CD4-positive, alpha-beta T cell (primary cell): ENCODE results near the gene PDF. TPM values are rescaled to one million over a fixed set of nuclear protein-coding genes. Genes with fewer than 3 reads are reported as not detected.

Source experiments
- ATAC-seq: fragments of 200-7000 bp; cut with Tn5 transposase; one replicate; pipeline ENCODE4 v1.10.0; 2022; ENCODE audit warnings: mild to moderate bottlenecking; ENCODE audit not compliant: poor library complexity
- CTCF ChIA-PET: fragments of 350-600 bp; sonication (Branson Sonifier 250); formaldehyde crosslinking; loops from one replicate; lab custom pipeline; 2021; ENCODE audit warnings: antibody characterized with exemption, inconsistent platforms; lab: Charles Lee
- POLR2A ChIA-PET: fragments of 350-600 bp; sonication (Branson Sonifier 250); formaldehyde crosslinking; loops from one replicate; lab custom pipeline; 2021; ENCODE audit warnings: antibody characterized with exemption, inconsistent platforms; lab: Charles Lee
- DNase-seq, 14 experiments: peaks; one replicate each; pipeline ENCODE4 v3.0.0-alpha.2; 2013 to 2020; ENCODE audit warnings: mixed read lengths in 2 of 14
- H3K27ac ChIP-seq, 2 donors: one replicate each; pipeline versions ENCODE4 v1.5.1 to v1.7.0; 2013; ENCODE audit warnings: low read length in 2 of 2, low read depth in 1 of 2, mild to moderate bottlenecking in 1 of 2
- H3K27me3 ChIP-seq, 2 experiments: 1 replicate in 1 of 2; 2 replicates in 1 of 2; pipeline versions ENCODE4 v1.6.1 to v1.7.0; 2013; ENCODE audit warnings: low read length in 2 of 2, control low read depth in 1 of 2, mild to moderate bottlenecking in 1 of 2, moderate library complexity in 1 of 2; ENCODE audit not compliant: insufficient read depth in 2 of 2, control insufficient read depth in 1 of 2
- H3K36me3 ChIP-seq: one replicate; pipeline ENCODE4 v1.6.1; 2013; ENCODE audit warnings: low read length, control low read depth; ENCODE audit not compliant: insufficient read depth
- H3K4me1 ChIP-seq: one replicate; pipeline ENCODE4 v1.6.1; 2013; ENCODE audit warnings: low read length, control low read depth; ENCODE audit not compliant: insufficient read depth
- H3K4me3 ChIP-seq: one replicate; pipeline ENCODE4 v1.5.1; 2013; ENCODE audit warnings: mild to moderate bottlenecking, low read length, moderate library complexity
- H3K9me3 ChIP-seq, 2 experiments: 1 replicate in 1 of 2; 2 replicates in 1 of 2; pipeline versions ENCODE4 v1.6.1 to v1.7.0; 2013; ENCODE audit warnings: low read length in 2 of 2, mild to moderate bottlenecking in 2 of 2, control low read depth in 1 of 2, moderate library complexity in 1 of 2; ENCODE audit not compliant: control insufficient read depth in 1 of 2, insufficient read depth in 1 of 2
- H3K27ac Mint-ChIP-seq: one replicate; pipeline ENCODE4 v1.8.0; 2020; ENCODE audit warnings: mixed read lengths
- H3K27me3 Mint-ChIP-seq: one replicate; pipeline ENCODE4 v1.8.0; 2021; ENCODE audit warnings: mixed read lengths
- H3K36me3 Mint-ChIP-seq: one replicate; pipeline ENCODE4 v1.8.0; 2021; ENCODE audit warnings: low read depth, mixed read lengths
- H3K4me1 Mint-ChIP-seq: one replicate; pipeline ENCODE4 v1.8.0; 2021; ENCODE audit warnings: low read depth, mixed read lengths
- H3K4me3 Mint-ChIP-seq: one replicate; pipeline ENCODE4 v1.8.0; 2020; ENCODE audit warnings: mild to moderate bottlenecking, mixed read lengths
- H3K9me3 Mint-ChIP-seq: one replicate; pipeline ENCODE4 v1.8.0; 2020; ENCODE audit warnings: mixed read lengths
- CTCF ChIP-seq: fragments of 200-600 bp; IDR thresholded peaks from one replicate; pipeline ENCODE4 v1.8.0; 2022; ENCODE audit warnings: antibody characterized with exemption, mild to moderate bottlenecking
- intact Hi-C, 2 experiments: fragments of 100-400 bp; cut with DNase I in 1 of 2; cut with micrococcal nuclease in 1 of 2; formaldehyde crosslinking; loops; one replicate each; pipeline versions ENCODE4 v1.15.1 to v1.9.0; 2023 to 2025; cut with DNase I, micrococcal nuclease
- total RNA-seq, 174 experiments: library from RNA in 2 of 174; stranded (reverse) in 2 of 174; gene quantifications; one replicate each; pipeline ENCODE4 v1.2.3 and lab custom pipeline; 2021 to 2026

Gene PDF
- total RNA-seq, 2 experiments from 2014 or later: 2.8 to 2.9 TPM

- H3K4me1 Mint-ChIP-seq: peaks cover 5% of the 10 kb centered on the region
Measured at GRCh38 chr16:69285240-69285639, 45.1 kb downstream of the PDF start.

GRCh38 chr16:69283851-69284250 lies 46.5 kb downstream of the PDF start:
- Histone ChIP-seq H3K27me3 (no peaks in the 10 kb centered on the region), H3K36me3 (peaks cover 5% of the 10 kb centered on the region), H3K9me3 (no peaks in the 10 kb centered on the region), H3K4me3 (no peak overlapping the region), H3K27ac (no peak overlapping the region), H3K4me1 (no peaks in the 10 kb centered on the region)
- H3K36me3 Mint-ChIP-seq: peaks cover 17% of the 10 kb centered on the region
- DNase-seq (no peak), ATAC-seq (no peak)
- no peak overlapping the region for H3K4me3 Mint-ChIP-seq
- intact Hi-C loops: no loop called here
- POLR2A ChIA-PET: no interaction called here
- no peaks in the 10 kb centered on the region for H3K27me3 Mint-ChIP-seq
- CTCF ChIA-PET: no interaction called here
- no peak for TF ChIP-seq CTCF
- no peak overlapping the region for H3K27ac Mint-ChIP-seq
- H3K4me1 Mint-ChIP-seq: peaks cover 5% of the 10 kb centered on the region
- no peaks in the 10 kb centered on the region for H3K9me3 Mint-ChIP-seq

More at GRCh38 chr16:69285240-69285639, 45.1 kb downstream of the PDF start:
- Mint-ChIP-seq H3K9me3 (no peaks in the 10 kb centered on the region), H3K36me3 (peaks cover 17% of the 10 kb centered on the region), H3K27me3 (no peaks in the 10 kb centered on the region), H3K4me3 (no peak overlapping the region), H3K27ac (no peak overlapping the region)
- TF ChIP-seq CTCF: no peak
- ATAC-seq: no peak
- Histone ChIP-seq H3K27ac (no peak overlapping the region), H3K36me3 (peaks cover 5% of the 10 kb centered on the region), H3K27me3 (no peaks in the 10 kb centered on the region), H3K4me3 (no peak overlapping the region), H3K4me1 (no peaks in the 10 kb centered on the region), H3K9me3 (no peaks in the 10 kb centered on the region)
- intact Hi-C loops: loop anchor here in 1 of 2 experiments (5.0 kb wide), 1 partner anchor 763 kb away; no protein-coding TSS in a partner anchor
- DNase-seq: no peak
- ChIA-PET POLR2A (no interaction called here), CTCF (interaction anchor here (0.5 to 5.5 kb wide), 3 partner anchors 38 to 135 kb away, joined by 3 to 44 read pairs (median 3); no protein-coding TSS in a partner anchor)

GRCh38 chr16:69277413-69277812 lies 53.0 kb downstream of the PDF start:
- H3K4me1 Mint-ChIP-seq: no peaks in the 10 kb centered on the region
- intact Hi-C loops: no loop called here

More at GRCh38 chr16:69277413-69277812, 53.0 kb downstream of the PDF start:
- H3K9me3 ChIP-seq: no peaks in the 10 kb centered on the region
- TF ChIP-seq CTCF: no peak
- no peak overlapping the region for H3K4me3 Mint-ChIP-seq
- no peak overlapping the region for H3K27ac ChIP-seq
- no peaks in the 10 kb centered on the region for H3K27me3 Mint-ChIP-seq
- no peak for ATAC-seq
- ChIA-PET CTCF (interaction anchor here (1.1 to 1.2 kb wide), 3 partner anchors 11 to 136 kb away, joined by 3 to 4 read pairs (median 4); no protein-coding TSS in a partner anchor), POLR2A (no interaction called here)
- H3K27ac Mint-ChIP-seq: no peak overlapping the region
- no peak overlapping the region for H3K4me3 ChIP-seq
- no peaks in the 10 kb centered on the region for H3K9me3 Mint-ChIP-seq
- H3K36me3 ChIP-seq: no peaks in the 10 kb centered on the region
- H3K36me3 Mint-ChIP-seq: peaks cover 9% of the 10 kb centered on the region
- DNase-seq: no peak
- H3K4me1 ChIP-seq: no peaks in the 10 kb centered on the region
- no peaks in the 10 kb centered on the region for H3K27me3 ChIP-seq

Other genes starting within 250 kb of the PDF start
- gene HAS3, start 224.9 kb downstream of the PDF start, total RNA-seq: 1 to 10 TPM; 3.2 to 3.4 TPM
- 10 to 100 TPM; 25.8 to 28.5 TPM for gene CHTF8, start 198.0 kb downstream of the PDF start, total RNA-seq
- 10 to 100 TPM; 40.1 to 40.3 TPM for gene UTP4, start 197.9 kb downstream of the PDF start, total RNA-seq
- gene SNTB2, start 143.4 kb downstream of the PDF start, total RNA-seq: 10 to 100 TPM; 10.1 to 11.4 TPM
- gene VPS4A, start 19.2 kb downstream of the PDF start, total RNA-seq: 10 to 100 TPM; 57.8 to 62.4 TPM
- gene COG8, start 9.0 kb upstream of the PDF start, total RNA-seq: 10 to 100 TPM; 18.4 to 19.3 TPM
- 10 to 100 TPM; 36.7 to 38.2 TPM for gene NIP7, start 9.2 kb upstream of the PDF start, total RNA-seq
- gene TMED6, start 21.2 kb upstream of the PDF start, total RNA-seq: 1 to 10 TPM; 1.5 to 2.1 TPM
- 10 to 100 TPM; 43.0 to 52.7 TPM for gene TERF2, start 55.4 kb upstream of the PDF start, total RNA-seq
- gene CYB5B, start 94.0 kb upstream of the PDF start, total RNA-seq: 10 to 100 TPM; 16.0 to 18.3 TPM
- gene NFAT5, start 235.4 kb upstream of the PDF start, total RNA-seq: 10 to 100 TPM; 19.5 to 21.2 TPM